Glutamatergic neuron (in vitro differentiated cells): ENCODE data around the gene CMTM3. TPM values are rescaled to one million over a fixed set of nuclear protein-coding genes. Genes with fewer than 3 reads are reported as not detected.
"Not testable (repeated sequence)": the region's sequence is repeated elsewhere in the genome, so short reads cannot be mapped to it uniquely, and the experiment has no call there.

Source experiments
- DNase-seq: peaks from one replicate; pipeline ENCODE4 v3.0.0; 2022
- H3K27ac Mint-ChIP-seq: one replicate; pipeline ENCODE4 v1.8.0; 2020; ENCODE audit warnings: mild to moderate bottlenecking, mixed read lengths, inconsistent platforms; ENCODE audit not compliant: unreplicated experiment
- H3K27me3 Mint-ChIP-seq: one replicate; pipeline ENCODE4 v1.8.0; 2020; ENCODE audit warnings: mild to moderate bottlenecking, moderate library complexity, mixed read lengths, inconsistent platforms; ENCODE audit not compliant: unreplicated experiment
- H3K36me3 Mint-ChIP-seq: one replicate; pipeline ENCODE4 v1.8.0; 2020; ENCODE audit warnings: mild to moderate bottlenecking, mixed read lengths, inconsistent platforms; ENCODE audit not compliant: unreplicated experiment
- H3K4me1 Mint-ChIP-seq: one replicate; pipeline ENCODE4 v1.8.0; 2020; ENCODE audit warnings: mild to moderate bottlenecking, low read depth, mixed read lengths, inconsistent platforms; ENCODE audit not compliant: unreplicated experiment
- H3K4me3 Mint-ChIP-seq: one replicate; pipeline ENCODE4 v1.8.0; 2020; ENCODE audit warnings: mild to moderate bottlenecking, mixed read lengths, inconsistent platforms; ENCODE audit not compliant: unreplicated experiment
- H3K9me3 Mint-ChIP-seq: one replicate; pipeline ENCODE4 v1.8.0; 2020; ENCODE audit warnings: mild to moderate bottlenecking, moderate library complexity, mixed read lengths, inconsistent platforms; ENCODE audit not compliant: unreplicated experiment
- CTCF ChIP-seq: fragments of 200-600 bp; sonication (generic); IDR thresholded peaks from one replicate; pipeline ENCODE4 v1.5.0; 2021; ENCODE audit not compliant: partially characterized antibody, unreplicated experiment
- total RNA-seq: library from RNA; stranded (reverse); fragmentation: NEBNext Ultra II Directional; extraction: Animal tissue kit (Norgen Biotek cat#: 25700); gene quantifications from one replicate; pipeline ENCODE4 v1.2.1, GENCODE V29; 2021; ENCODE audit not compliant: unreplicated experiment

CMTM3 gene
- total RNA-seq, 1 donor from 2014 or later: 45.8 TPM

- no peak overlapping the region for H3K4me3 Mint-ChIP-seq
- no peak for TF ChIP-seq CTCF
- H3K4me1 Mint-ChIP-seq: peaks cover 5% of the 10 kb centered on the region
- H3K36me3 Mint-ChIP-seq: no peaks in the 10 kb centered on the region
- no peak overlapping the region for H3K27ac Mint-ChIP-seq
- H3K27me3 Mint-ChIP-seq: peaks cover 1% of the 10 kb centered on the region
- no peak for DNase-seq
- H3K9me3 Mint-ChIP-seq: no peaks in the 10 kb centered on the region
Observed at GRCh38 chr16:66629856-66630255, 25.4 kb downstream of the CMTM3 start.

GRCh38 chr16:66630561-66631260 is 26.2 kb downstream of the CMTM3 start:
- not testable (repeated sequence) for H3K36me3 Mint-ChIP-seq, DNase-seq, H3K27me3 Mint-ChIP-seq, H3K4me1 Mint-ChIP-seq, H3K4me3 Mint-ChIP-seq, H3K9me3 Mint-ChIP-seq, H3K27ac Mint-ChIP-seq

- H3K27me3 Mint-ChIP-seq, DNase-seq, H3K36me3 Mint-ChIP-seq, H3K27ac Mint-ChIP-seq, H3K9me3 Mint-ChIP-seq, H3K4me1 Mint-ChIP-seq, H3K4me3 Mint-ChIP-seq: not testable (repeated sequence)
Observed at GRCh38 chr16:66631558-66631957, 27.1 kb downstream of the CMTM3 start.

- TF ChIP-seq CTCF: no peak
- H3K4me3 Mint-ChIP-seq: no peak overlapping the region
- peaks cover 3% of the 10 kb centered on the region for H3K9me3 Mint-ChIP-seq
- H3K27me3 Mint-ChIP-seq: no peaks in the 10 kb centered on the region
- H3K27ac Mint-ChIP-seq: no peak overlapping the region
- DNase-seq: no peak
- H3K36me3 Mint-ChIP-seq: no peaks in the 10 kb centered on the region
- H3K4me1 Mint-ChIP-seq: peaks cover 2% of the 10 kb centered on the region
Observed at GRCh38 chr16:66634527-66635196, 30.2 kb downstream of the CMTM3 start.

GRCh38 chr16:66635406-66635805 is 30.9 kb downstream of the CMTM3 start:
- H3K4me1 Mint-ChIP-seq: peaks cover 2% of the 10 kb centered on the region
- no peak for TF ChIP-seq CTCF
- no peaks in the 10 kb centered on the region for H3K36me3 Mint-ChIP-seq
- DNase-seq: no peak
- no peak overlapping the region for H3K4me3 Mint-ChIP-seq
- no peak overlapping the region for H3K27ac Mint-ChIP-seq
- no peaks in the 10 kb centered on the region for H3K27me3 Mint-ChIP-seq
- peaks cover 3% of the 10 kb centered on the region for H3K9me3 Mint-ChIP-seq

GRCh38 chr16:66636199-66636598 is 31.7 kb downstream of the CMTM3 start:
- peaks cover 2% of the 10 kb centered on the region for H3K4me1 Mint-ChIP-seq
- TF ChIP-seq CTCF: no peak
- no peak for DNase-seq
- H3K9me3 Mint-ChIP-seq: peaks cover 3% of the 10 kb centered on the region
- H3K36me3 Mint-ChIP-seq: no peaks in the 10 kb centered on the region
- H3K4me3 Mint-ChIP-seq: no peak overlapping the region
- H3K27ac Mint-ChIP-seq: no peak overlapping the region
- H3K27me3 Mint-ChIP-seq: no peaks in the 10 kb centered on the region
